ENCODE measurements around the gene TMEM144.

- no peak for TF ChIP-seq CTCF (conservative IDR thresholded peaks at IDR 0.05)
- TF ChIP-seq EZH2 (IDR thresholded peaks at IDR 0.05; ENCODE audit: low read depth), result no peak
These were observed 48.5 kb upstream of the TMEM144 start for GRCh38 chr4:158161551-158162354.

All from PC-9 (cell line).